WTC11 (cell line): ENCODE data around the gene SLC10A6. TPM values are rescaled to one million over a fixed set of nuclear protein-coding genes. Genes with fewer than 3 reads are reported as not detected.
A peak's percentile ranks its signal among the peaks of the same experiment; 100 is the strongest.

Experiments
- ATAC-seq: fragments of 200-7000 bp; cut with Tn5 transposase; 2 replicates; pipeline ENCODE4 v1.10.0; 2021; ENCODE audit warnings: mild to moderate bottlenecking, moderate library complexity
- CTCF ChIA-PET: fragments of 300-600 bp; sonication (Branson Sonifier 250); formaldehyde crosslinking; loops from one replicate; lab custom pipeline; 2021; ENCODE audit warnings: antibody characterized with exemption; lab: Charles Lee
- POLR2A ChIA-PET: fragments of 350-600 bp; sonication (Branson Sonifier 250); formaldehyde crosslinking; loops from one replicate; lab custom pipeline; 2021; ENCODE audit warnings: antibody characterized with exemption; lab: Charles Lee
- DNase-seq: peaks from one replicate; pipeline ENCODE4 v3.0.0; 2021; ENCODE audit warnings: low spot score
- H3K27ac Mint-ChIP-seq: 2 replicates; pipeline ENCODE4 v1.8.0; 2021; ENCODE audit warnings: mixed read lengths
- H3K27me3 Mint-ChIP-seq: 2 replicates; pipeline ENCODE4 v1.8.0; 2021; ENCODE audit warnings: low read depth, mild to moderate bottlenecking, moderate library complexity, mixed read lengths
- H3K36me3 Mint-ChIP-seq: 2 replicates; pipeline ENCODE4 v1.8.0; 2021; ENCODE audit warnings: mixed read lengths
- H3K4me1 Mint-ChIP-seq: 2 replicates; pipeline ENCODE4 v1.8.0; 2022; ENCODE audit warnings: mixed read lengths
- H3K4me3 Mint-ChIP-seq: 2 replicates; pipeline ENCODE4 v1.8.0; 2021; ENCODE audit warnings: mild to moderate bottlenecking, moderate library complexity, mixed read lengths
- H3K9me3 Mint-ChIP-seq: 2 replicates; pipeline ENCODE4 v1.8.0; 2021; ENCODE audit warnings: mixed read lengths
- CREB1 ChIP-seq: sonication (generic); formaldehyde crosslinking; IDR thresholded peaks from 2 replicates; pipeline ENCODE4 v1.8.0; 2023; ENCODE audit warnings: mild to moderate bottlenecking, missing genetic modification reagents
- ESRRA ChIP-seq: sonication (generic); formaldehyde crosslinking; IDR thresholded peaks from 2 replicates; pipeline ENCODE4 v1.8.1; 2022; ENCODE audit warnings: mild to moderate bottlenecking, missing genetic modification reagents, borderline replicate concordance
- GTF2I ChIP-seq: fragments of 250-450 bp; sonication (Bioruptor Pico); conservative IDR thresholded peaks from 2 replicates; pipeline ENCODE4 v1.4.0; 2021; ENCODE audit warnings: mild to moderate bottlenecking
- HMGA2 ChIP-seq: fragments of 250-450 bp; sonication (Bioruptor Pico); IDR thresholded peaks from 2 replicates; pipeline ENCODE4 v1.4.0; 2021; ENCODE audit warnings: mild to moderate bottlenecking, moderate library complexity
- RELA ChIP-seq: sonication (generic); formaldehyde crosslinking; IDR thresholded peaks from 2 replicates; pipeline ENCODE4 v1.8.1; 2022; ENCODE audit warnings: missing genetic modification reagents, mild to moderate bottlenecking, borderline replicate concordance
- RORB ChIP-seq: fragments of 250-450 bp; sonication (Bioruptor Pico); IDR thresholded peaks from 2 replicates; pipeline ENCODE4 v1.9.0; 2021; ENCODE audit warnings: mild to moderate bottlenecking
- SMAD4 ChIP-seq: sonication (generic); formaldehyde crosslinking; IDR thresholded peaks from 2 replicates; pipeline ENCODE4 v1.8.0; 2022; ENCODE audit warnings: mild to moderate bottlenecking, missing genetic modification reagents
- ZNF121 ChIP-seq: sonication (generic); formaldehyde crosslinking; IDR thresholded peaks from 2 replicates; pipeline ENCODE4 v1.8.0; 2023; ENCODE audit warnings: missing genetic modification reagents
- ZNF396 ChIP-seq: fragments of 250-450 bp; sonication (Bioruptor Pico); IDR thresholded peaks from 2 replicates; pipeline ENCODE4 v1.8.0; 2021; ENCODE audit warnings: mild to moderate bottlenecking, moderate library complexity, borderline replicate concordance
- total RNA-seq: library from RNA; stranded (reverse); gene quantifications from 3 replicates; pipeline ENCODE4 v1.2.3, GENCODE V29; 2021
- TF ChIP-seq, protein P1 (sequence below): sonication (generic); formaldehyde crosslinking; IDR thresholded peaks from 2 replicates; pipeline ENCODE4 v1.8.0; 2022; ENCODE audit warnings: missing genetic modification reagents
- TF ChIP-seq, protein P2 (sequence below): sonication (generic); formaldehyde crosslinking; IDR thresholded peaks from 2 replicates; pipeline ENCODE4 v1.8.1; 2023; ENCODE audit warnings: mild to moderate bottlenecking, missing genetic modification reagents
- TF ChIP-seq, protein P3 (sequence below): sonication (generic); formaldehyde crosslinking; IDR thresholded peaks from 2 replicates; pipeline ENCODE4 v1.8.1; 2022; ENCODE audit warnings: missing genetic modification reagents, borderline replicate concordance
- TF ChIP-seq, protein P4 (sequence below): sonication (generic); formaldehyde crosslinking; conservative IDR thresholded peaks from 2 replicates; pipeline ENCODE4 v1.8.1; 2022; ENCODE audit warnings: mild to moderate bottlenecking, missing genetic modification reagents

SLC10A6 gene
- total RNA-seq, 1 experiment from 2014 or later: not detected

DNA sequence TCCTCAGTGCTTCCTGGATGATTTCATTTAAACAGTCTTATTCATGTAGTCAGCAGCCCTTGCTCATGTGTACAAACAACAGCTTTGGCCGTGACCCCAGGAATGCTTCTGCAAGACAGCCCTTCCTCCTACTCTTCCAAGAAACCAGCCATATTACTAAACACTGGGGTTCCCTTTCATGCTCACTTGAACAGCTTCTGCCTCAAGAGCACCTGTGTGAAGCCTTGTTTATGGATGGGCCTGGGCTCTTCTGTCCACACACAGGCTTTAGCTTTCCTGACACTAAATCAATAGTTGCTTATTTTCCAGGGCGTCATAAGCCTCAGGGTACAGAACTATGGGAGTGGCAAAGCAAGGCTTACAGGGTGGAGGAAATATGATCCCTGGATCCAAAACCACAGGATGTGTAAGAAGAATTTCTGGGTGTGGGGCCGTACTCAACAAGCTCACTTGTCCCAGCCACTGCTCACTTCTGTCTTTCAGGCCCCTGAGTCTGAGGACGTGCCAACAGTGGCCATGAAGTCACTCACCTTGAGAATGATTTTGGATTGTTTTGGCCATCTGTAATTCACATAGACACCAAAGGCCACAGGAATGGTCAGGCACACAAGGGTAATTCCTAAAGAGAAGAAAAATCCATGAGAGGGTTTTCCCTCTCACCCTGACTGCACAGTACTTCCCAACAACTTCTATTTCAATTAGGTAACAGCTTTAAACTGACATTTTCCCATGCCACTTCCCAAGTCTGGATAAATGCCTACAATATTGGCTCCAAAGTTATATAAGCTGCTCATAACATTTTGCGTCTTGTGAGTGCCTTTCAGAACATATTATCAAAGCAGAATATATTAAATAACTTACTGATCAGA is 17.7 kb downstream of the SLC10A6 start:
- ChIA-PET POLR2A (no interaction called here), CTCF (interaction anchor here (1.0 kb wide), 1 partner anchor 336 kb away, joined by 3 read pairs; no protein-coding TSS in a partner anchor)
- H3K36me3 Mint-ChIP-seq: no peaks in the 10 kb centered on the region
- no peak overlapping the region for H3K4me3 Mint-ChIP-seq
- no peak for ATAC-seq
- no peak for DNase-seq
- H3K27me3 Mint-ChIP-seq: no peaks in the 10 kb centered on the region
- TF ChIP-seq RELA (no peak), RORB (CRISPR knock-in tag) (no peak)
- TF ChIP-seq, protein P1, sequence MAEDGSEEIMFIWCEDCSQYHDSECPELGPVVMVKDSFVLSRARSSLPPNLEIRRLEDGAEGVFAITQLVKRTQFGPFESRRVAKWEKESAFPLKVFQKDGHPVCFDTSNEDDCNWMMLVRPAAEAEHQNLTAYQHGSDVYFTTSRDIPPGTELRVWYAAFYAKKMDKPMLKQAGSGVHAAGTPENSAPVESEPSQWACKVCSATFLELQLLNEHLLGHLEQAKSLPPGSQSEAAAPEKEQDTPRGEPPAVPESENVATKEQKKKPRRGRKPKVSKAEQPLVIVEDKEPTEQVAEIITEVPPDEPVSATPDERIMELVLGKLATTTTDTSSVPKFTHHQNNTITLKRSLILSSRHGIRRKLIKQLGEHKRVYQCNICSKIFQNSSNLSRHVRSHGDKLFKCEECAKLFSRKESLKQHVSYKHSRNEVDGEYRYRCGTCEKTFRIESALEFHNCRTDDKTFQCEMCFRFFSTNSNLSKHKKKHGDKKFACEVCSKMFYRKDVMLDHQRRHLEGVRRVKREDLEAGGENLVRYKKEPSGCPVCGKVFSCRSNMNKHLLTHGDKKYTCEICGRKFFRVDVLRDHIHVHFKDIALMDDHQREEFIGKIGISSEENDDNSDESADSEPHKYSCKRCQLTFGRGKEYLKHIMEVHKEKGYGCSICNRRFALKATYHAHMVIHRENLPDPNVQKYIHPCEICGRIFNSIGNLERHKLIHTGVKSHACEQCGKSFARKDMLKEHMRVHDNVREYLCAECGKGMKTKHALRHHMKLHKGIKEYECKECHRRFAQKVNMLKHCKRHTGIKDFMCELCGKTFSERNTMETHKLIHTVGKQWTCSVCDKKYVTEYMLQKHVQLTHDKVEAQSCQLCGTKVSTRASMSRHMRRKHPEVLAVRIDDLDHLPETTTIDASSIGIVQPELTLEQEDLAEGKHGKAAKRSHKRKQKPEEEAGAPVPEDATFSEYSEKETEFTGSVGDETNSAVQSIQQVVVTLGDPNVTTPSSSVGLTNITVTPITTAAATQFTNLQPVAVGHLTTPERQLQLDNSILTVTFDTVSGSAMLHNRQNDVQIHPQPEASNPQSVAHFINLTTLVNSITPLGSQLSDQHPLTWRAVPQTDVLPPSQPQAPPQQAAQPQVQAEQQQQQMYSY (CRISPR knock-in tag): peak; percentile 23; the same call in 1 of the 2 replicates
- TF ChIP-seq, all 79 proteins: peak for 1
- Mint-ChIP-seq H3K4me1 (no peaks in the 10 kb centered on the region), H3K9me3 (0 out of 2 replicates have a peak, but pooled peaks cover 3% of the 10 kb centered on the region), H3K27ac (no peak overlapping the region)

DNA sequence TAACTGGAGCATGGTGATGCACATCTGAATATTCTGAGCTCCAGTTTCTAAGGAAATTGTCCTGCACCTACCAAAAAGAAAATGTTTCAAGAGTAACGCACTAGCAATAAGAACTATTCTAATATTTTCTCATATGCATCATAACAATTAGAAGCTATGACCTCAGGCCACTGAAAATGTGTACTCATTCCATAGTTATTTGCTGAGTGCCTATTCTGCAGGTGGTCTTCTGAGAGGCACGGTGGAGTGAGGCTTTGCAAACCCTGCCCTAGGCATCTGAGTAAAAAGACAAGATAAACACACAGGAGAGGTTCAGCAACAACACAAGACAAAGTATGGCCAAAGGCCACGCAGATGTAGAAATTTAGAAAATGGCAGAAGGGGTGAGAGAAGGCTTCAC is 23.7 kb downstream of the SLC10A6 start:
- Mint-ChIP-seq H3K9me3 (no peaks in the 10 kb centered on the region), H3K4me1 (no peaks in the 10 kb centered on the region), H3K27me3 (no peaks in the 10 kb centered on the region), H3K27ac (no peak overlapping the region), H3K4me3 (no peak overlapping the region), H3K36me3 (no peaks in the 10 kb centered on the region)
- DNase-seq (no peak), ATAC-seq (no peak)
- ChIA-PET POLR2A (no interaction called here), CTCF (interaction anchor here (1.0 to 1.5 kb wide), 2 partner anchors 53 to 96 kb away, joined by 3 to 5 read pairs; no protein-coding TSS in a partner anchor)
- TF ChIP-seq ZNF121 (CRISPR knock-in tag): no peak
- TF ChIP-seq GTF2I (CRISPR knock-in tag): no peak
- TF ChIP-seq, protein P2, sequence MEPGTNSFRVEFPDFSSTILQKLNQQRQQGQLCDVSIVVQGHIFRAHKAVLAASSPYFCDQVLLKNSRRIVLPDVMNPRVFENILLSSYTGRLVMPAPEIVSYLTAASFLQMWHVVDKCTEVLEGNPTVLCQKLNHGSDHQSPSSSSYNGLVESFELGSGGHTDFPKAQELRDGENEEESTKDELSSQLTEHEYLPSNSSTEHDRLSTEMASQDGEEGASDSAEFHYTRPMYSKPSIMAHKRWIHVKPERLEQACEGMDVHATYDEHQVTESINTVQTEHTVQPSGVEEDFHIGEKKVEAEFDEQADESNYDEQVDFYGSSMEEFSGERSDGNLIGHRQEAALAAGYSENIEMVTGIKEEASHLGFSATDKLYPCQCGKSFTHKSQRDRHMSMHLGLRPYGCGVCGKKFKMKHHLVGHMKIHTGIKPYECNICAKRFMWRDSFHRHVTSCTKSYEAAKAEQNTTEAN: no peak
- TF ChIP-seq CREB1: no peak
- TF ChIP-seq HMGA2: no peak
- no peak for TF ChIP-seq ESRRA
- TF ChIP-seq, protein P1 (CRISPR knock-in tag): no peak
- TF ChIP-seq, protein P3, sequence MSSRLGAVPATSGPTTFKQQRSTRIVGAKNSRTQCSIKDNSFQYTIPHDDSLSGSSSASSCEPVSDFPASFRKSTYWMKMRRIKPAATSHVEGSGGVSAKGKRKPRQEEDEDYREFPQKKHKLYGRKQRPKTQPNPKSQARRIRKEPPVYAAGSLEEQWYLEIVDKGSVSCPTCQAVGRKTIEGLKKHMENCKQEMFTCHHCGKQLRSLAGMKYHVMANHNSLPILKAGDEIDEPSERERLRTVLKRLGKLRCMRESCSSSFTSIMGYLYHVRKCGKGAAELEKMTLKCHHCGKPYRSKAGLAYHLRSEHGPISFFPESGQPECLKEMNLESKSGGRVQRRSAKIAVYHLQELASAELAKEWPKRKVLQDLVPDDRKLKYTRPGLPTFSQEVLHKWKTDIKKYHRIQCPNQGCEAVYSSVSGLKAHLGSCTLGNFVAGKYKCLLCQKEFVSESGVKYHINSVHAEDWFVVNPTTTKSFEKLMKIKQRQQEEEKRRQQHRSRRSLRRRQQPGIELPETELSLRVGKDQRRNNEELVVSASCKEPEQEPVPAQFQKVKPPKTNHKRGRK: no peak
- no peak for TF ChIP-seq SMAD4 (CRISPR knock-in tag)
- no peak for TF ChIP-seq ZNF396 (CRISPR knock-in tag)
- TF ChIP-seq, protein P4, sequence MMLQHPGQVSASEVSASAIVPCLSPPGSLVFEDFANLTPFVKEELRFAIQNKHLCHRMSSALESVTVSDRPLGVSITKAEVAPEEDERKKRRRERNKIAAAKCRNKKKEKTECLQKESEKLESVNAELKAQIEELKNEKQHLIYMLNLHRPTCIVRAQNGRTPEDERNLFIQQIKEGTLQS (CRISPR knock-in tag): no peak
